GM18526 (cell line): Measurements from ENCODE around the gene ZNF358.

Experiments used
- POLR2A ChIP-seq: IDR thresholded peaks from 3 replicates; pipeline ENCODE4 v1.6.1; 2011; ENCODE audit not compliant: insufficient read length; ENCODE audit errors: extremely low read depth

The ZNF358 gene

DNA sequence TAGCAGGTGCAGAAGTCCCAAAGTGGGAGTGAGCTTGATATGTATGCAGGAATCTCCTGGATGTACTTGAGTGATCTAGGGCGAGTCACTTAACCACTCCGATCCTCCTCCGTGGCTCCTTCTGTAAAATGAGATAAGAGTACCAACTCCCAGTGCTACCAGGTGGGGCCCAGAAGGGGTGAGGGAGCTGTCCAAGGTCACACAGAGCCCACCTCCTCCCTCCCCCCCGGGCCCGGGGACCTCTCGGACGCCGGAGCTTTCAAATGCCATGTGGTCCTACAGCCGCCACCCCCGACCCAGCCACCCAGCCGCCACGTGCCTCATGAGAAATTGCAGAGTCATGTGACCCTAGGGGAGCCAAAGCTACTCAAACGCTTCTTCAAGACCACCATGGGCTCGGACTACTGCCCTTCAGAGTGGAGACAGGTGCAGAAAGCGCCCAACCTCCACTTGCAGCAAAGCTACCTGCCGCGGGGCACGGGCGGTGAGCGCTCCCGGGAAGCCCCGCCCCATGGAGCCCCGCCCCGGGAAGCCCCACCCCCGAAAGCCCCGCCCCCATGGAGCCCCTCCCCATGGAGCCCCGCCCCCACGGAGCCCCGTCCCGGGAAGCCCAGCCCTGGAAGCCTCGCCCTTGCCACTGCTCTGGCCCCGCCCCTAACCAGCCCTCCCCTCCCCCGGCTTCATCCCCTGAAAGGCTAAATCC lies 10.1 kb upstream of the ZNF358 start:
- no peak for TF ChIP-seq POLR2A

DNA sequence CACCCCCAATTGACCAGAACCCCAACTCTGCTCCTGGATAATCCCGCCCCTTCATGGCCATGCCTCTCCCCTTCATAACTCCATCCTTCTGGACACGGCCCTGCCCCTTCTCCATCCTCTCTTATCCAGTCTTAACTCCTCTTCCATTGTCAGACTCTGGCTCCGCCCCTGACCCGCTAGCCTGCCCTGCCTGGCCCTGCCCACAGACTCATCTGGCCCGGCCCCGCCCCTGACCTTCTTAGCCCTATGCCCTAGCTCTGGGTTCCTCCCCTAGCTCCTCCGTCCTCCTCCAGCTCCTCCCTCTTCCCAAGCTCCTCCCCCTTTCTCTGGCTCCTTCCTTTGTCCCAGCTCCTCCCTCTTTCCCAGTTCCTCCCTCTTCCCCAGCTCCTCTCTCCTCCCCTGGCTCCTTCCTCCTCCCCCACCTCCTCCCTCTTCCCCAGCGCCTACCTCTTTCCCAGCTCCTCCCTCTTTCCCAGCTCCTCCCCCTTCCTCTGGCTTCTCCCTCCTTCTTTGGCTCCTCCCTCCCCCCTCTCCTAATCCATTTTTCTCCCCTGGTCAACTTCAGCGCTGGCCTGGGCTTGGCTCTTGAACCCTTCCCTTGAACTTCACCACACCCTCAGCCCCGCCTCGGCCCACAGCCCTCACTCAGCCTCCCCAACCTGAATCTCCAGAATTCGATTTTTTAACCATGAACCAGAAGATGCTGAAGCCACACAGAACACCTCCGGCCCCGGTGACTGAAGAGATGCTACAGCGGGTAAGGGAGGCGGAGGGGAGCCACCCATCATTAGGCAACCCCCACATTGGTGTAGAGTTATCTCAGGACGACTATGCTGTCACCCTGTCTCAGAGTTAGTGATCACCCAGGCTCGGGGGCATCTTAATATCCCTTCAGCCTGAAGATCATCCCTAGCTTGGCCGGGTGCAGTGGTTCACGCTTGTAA lies 9.2 kb upstream of the ZNF358 start:
- no peak for TF ChIP-seq POLR2A

DNA sequence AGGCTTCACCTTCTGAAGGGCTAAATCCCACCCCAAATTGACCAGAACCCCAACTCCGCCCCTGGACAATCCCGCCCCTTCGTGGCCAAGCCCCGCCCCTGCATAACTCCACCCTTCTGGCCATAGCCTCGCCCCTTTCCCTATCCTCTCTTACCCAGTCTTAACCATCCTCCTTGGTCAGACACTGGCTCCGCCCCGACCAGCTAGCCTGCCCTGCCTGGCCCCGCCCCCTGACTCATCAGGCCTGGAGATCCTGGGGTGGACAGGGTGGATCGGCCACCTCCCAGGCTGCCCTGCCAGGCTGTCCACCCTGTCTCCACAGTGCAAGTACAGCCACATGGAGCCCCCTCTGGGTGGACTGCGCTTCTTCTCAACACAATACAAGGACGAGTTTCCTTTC lies 8.0 kb upstream of the ZNF358 start:
- TF ChIP-seq POLR2A = no peak

DNA sequence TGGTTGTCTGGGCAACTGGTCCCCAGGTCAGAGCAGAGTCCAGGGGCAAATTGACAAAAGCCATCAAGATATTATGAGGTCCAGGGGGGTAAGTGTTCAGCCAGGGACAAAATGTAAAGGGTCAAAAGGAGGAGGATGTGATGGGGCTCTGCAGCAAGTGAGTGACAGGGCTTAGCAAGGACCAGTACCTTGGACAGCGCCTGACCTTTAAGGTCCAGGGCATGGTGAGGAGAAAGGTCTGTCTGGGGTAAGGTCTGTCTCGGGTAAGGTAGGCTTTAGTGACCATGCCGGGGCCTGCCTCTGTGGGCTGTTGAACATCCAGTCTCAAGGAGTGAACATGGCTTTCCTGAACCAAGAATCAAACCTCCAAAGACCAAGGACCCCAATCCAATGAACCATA lies 6.3 kb upstream of the ZNF358 start:
- no peak for TF ChIP-seq POLR2A

DNA sequence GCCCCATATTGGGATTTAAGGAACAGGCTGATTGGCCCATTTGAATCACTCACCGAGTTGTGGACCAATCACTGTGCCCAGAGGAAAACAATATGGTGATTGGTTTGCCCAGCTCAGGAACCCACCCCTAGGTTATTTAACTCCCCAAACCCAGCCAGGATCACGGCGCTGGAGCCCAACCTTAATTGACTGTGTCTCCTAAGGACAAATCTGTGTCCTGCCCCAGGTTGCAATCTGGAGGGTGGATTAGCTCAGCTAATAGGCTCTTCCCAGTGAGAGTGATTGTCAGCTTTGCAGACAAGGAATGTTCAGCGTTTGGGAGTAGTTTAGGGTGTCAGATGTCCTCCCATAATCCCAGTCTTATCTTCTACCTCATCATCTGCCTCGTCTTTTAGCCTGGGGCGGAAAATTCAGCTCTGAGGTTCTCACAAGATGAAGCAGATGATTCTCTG lies 3.5 kb upstream of the ZNF358 start:
- no peak for TF ChIP-seq POLR2A

DNA sequence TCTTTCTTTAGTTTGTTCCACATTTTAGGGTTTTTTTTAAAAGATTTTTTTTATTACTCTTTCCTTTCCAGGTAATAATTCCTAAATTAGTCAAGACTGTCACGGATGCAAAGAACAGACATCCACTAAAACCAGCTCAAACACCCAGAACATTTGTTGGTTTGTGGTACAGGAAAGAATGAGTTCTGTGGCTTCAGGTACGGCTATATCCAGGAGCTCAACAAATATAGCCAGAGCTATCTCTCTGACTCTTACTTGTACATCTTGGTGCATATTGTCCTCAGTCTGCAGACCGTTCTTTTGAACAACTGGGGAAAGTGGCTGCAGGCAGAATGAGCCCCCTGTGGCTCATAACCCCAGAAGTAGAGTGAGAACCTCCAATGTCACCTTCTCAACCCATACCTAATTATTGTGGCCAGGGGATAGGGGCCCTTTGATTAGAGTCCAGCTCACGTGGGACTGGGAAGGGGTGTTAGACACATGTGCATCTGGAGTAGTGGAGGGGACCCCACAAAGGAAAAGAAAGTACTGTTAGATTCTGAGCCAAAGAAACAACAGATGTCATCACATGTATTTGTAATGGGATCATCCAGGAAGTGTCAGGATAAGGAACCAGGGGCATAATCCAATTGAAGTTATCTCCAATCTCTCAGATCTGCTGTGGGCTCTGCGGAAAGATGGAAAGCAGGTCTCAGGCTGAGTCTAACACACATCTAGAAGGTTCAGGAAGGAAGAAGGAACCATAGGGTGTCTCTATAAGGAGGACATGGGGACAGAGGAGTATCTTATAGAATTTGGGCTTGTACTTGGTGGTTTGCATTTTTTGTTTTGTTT lies 1.9 kb upstream of the ZNF358 start:
- TF ChIP-seq POLR2A = no peak

DNA sequence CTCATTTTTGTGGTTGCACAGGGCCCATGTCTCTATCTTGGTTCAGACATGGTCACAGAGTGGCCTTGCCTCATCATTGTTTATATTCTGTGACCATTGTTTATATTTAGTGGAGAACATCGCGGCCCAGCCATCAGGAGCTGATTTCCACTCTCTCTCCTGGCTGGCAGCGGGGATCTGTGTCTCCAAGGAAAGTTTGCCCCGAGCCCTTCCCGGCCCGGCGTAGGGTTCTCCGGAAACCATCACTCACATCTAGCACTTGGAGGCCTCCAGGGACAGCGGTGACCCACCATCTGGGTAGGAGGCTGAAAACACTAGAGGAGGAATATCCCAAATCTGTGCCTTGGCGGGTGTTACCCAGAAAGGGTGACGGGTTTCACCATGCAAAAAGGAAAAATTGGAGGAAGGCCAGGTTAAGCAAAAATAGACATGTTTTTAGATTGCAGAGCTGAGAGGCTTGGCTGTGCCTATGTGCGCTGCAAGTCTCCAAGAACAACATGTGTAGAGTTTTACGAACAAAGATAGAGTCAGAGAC lies 726 bp upstream of the ZNF358 start:
- TF ChIP-seq POLR2A = no peak

DNA sequence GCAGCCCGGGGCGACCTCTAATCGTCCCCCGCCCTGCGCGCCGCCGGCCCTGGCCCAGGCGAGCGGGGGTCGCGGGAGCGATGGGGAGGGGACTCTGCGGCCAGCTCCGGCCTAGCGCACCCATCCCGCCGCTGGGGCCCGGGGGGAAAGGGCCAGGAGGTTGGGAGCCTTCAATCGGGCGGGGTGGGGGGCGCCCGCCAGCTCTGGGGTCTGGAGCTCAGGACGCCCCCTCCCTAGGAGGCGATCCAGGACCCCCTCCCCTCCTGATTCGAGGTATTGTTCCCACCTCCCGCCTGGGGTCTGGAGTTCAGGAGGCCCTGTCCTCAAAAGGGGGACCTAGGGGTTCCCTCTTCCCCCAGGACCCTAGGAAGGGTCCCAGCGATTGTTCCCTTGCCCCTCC lies 430 bp downstream of the ZNF358 start:
- no peak for TF ChIP-seq POLR2A

DNA sequence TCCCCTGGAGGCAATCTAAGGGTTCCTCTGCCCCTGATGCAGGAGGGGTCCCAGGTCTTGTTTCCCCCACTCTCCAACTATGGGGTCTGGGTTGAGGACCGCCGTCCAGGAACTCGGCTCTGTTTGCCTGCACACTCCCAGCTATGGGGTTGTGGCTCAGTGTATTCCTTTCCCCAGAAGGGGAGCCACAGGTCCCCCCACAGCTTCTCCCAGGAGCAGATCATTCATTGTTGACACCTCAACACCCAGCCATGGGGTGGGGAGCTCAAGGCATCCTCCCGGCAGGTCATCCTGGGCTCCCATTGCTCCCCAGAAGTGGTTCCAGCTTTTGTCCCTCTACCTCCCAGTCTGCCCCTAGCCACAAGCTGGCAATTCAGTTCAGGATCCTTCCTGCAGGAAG lies 975 bp downstream of the ZNF358 start:
- no peak for TF ChIP-seq POLR2A

DNA sequence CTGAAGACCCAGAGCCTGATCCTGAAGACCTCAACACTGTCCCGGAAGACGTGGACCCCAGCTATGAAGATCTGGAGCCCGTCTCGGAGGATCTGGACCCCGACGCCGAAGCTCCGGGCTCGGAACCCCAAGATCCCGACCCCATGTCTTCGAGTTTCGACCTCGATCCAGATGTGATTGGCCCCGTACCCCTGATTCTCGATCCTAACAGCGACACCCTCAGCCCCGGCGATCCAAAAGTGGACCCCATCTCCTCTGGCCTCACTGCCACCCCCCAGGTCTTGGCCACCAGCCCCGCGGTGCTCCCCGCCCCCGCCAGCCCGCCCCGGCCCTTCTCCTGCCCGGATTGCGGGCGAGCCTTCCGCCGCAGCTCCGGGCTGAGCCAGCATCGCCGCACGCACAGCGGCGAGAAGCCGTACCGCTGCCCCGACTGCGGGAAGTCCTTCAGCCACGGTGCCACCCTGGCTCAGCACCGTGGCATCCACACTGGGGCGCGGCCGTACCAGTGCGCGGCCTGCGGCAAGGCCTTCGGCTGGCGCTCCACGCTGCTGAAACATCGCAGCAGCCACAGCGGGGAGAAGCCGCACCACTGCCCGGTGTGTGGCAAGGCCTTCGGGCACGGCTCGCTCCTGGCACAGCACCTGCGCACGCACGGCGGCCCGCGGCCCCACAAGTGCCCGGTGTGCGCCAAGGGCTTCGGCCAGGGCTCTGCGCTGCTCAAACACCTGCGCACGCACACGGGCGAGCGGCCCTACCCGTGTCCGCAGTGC lies 3.6 kb downstream of the ZNF358 start:
- no peak for TF ChIP-seq POLR2A

DNA sequence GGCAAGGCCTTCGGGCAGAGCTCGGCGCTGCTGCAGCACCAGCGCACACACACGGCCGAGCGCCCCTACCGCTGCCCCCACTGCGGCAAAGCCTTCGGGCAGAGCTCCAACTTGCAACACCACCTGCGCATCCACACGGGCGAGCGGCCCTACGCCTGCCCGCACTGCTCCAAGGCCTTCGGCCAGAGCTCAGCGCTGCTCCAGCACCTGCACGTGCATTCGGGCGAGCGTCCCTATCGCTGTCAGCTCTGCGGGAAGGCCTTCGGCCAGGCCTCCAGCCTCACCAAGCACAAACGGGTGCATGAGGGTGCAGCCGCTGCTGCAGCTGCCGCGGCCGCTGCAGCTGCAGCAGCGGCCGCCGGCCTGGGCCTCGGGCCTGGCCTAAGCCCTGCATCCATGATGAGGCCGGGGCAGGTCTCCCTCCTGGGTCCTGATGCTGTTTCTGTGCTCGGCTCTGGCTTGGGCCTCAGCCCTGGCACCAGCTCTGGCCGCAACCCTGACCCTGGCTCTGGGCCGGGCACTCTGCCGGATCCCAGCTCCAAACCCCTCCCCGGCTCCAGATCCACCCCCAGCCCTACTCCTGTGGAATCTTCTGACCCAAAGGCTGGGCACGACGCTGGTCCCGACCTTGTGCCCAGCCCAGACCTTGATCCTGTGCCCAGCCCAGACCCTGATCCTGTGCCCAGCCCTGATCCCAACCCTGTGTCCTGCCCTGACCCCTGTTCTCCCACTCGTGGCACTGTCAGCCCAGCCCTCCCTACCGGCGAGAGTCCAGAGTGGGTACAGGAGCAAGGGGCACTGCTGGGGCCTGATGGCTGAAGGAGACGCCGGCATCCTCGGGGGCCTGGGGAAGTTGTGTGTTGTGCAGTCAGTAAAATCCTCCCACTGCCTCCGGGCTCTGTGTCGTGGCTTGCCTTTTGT lies 4.5 kb downstream of the ZNF358 start:
- TF ChIP-seq POLR2A = no peak

DNA sequence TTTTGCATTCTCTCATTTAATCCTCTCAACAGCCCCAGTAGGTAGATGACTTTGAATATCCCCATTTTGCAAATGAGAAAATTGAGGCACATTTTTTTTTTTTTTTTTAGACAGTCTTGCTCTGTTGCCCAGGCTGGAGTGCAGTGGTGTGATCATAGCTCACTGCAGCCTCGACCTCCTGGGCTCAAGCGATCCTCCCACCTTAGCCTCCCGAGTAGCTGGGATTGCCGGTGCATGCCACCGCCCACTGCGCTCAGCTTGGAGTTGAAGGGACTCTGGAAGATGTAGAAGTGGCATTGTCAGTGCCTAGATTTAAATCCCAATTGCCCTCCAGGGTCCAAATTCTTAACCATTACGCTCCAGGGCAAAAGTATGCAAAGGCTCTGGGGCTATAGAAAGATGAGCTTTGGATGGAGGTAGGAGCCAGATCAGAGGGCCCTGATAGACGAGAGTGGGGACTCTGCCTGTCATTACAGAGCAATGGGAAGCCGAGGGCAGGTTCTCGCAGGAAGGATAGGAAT lies 5.7 kb downstream of the ZNF358 start:
- TF ChIP-seq POLR2A = no peak

DNA sequence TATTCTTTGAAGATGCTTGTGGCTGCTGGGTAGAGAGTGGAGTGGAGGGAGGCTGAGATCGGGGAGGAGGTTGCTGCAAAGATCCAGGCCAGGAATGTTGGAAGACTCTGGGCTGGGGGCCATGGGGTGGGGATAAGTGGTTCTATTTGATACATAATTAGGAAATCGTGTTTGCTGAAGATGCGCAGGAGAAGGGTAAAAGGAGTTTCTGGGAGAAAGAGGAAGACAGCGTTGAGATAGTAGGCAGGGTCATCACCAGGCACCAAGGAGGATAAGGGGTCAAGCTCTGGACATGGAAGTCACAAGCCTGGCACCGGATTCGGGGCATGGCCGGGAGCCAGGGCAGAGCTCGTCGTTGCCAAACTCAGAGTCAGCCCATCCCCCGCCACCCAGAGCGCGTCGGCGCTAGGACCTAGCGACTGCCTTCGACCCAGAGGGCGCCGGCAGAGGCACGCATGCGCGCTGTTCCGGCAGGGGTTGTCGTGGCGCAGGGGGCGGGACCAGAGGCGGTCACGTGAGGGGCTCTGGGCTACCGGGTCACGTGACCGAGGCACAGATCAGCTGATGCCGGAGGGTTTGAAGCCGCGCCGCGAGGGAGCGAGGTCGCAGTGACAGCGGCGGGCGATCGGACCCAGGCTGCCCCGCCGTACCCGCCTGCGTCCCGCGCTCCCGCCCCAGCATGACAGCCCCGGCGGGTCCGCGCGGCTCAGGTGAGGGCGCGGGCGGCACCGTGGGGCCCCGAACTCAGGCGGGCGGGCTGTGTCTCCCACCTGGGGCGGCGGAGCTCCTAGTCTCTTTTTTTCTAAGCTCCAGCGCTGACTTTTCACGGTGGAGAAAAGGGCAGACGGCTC lies 6.4 kb downstream of the ZNF358 start, which contains the start of gene MCOLN1:
Gene MCOLN1, plus strand, starts transcription at position 553 of the 851 bp plus-strand sequence. Its CDS starts 127 bp downstream, at position 680.
- peak; percentile 68 for TF ChIP-seq POLR2A
